IPS-18c (cell line): Measurements from ENCODE around the gene DNAJC30.

ENCODE experiments used
- H3K4me3 ChIP-seq: 2 replicates; pipeline ENCODE4 v1.7.0; 2013; ENCODE audit warnings: low read depth, mild to moderate bottlenecking, low read length, moderate library complexity; ENCODE audit not compliant: insufficient read depth
- H3K9me3 ChIP-seq: one replicate; pipeline ENCODE4 v1.6.1; 2013; ENCODE audit warnings: mild to moderate bottlenecking, low read length, moderate library complexity; ENCODE audit not compliant: control insufficient read depth, insufficient read depth

The DNAJC30 gene

DNA sequence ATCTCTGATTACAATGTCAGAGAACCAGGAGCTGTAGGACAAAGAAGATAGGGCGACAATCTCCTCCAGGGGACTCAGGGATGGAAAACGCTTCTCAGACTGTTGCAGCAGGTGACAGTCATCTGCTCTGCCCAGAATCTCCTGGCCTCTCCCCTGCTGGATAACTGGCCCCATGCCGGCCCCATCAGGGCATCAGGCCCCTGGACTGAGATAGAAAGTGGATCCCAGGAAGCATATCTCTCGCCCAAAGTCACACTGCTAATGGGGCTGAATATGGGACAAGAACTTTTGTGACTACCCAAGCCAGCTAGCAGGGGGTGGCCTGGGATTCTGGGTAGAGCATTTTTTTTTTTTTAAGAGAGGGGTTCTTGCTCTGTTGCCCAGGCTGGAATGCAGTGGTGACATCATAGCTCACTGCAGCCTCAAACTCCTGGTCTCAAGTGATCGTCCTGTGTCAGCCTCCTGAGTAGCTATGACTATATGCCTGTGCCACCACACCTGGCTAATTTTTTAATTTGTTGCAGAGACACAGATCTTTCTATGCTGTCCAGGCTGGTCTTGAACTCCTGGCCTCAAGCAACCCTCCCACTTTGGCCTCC lies 38.5 kb downstream of the DNAJC30 start:
- Histone ChIP-seq H3K9me3 (peaks cover 4% of the 10 kb centered on the region), H3K4me3 (no peak overlapping the region)

DNA sequence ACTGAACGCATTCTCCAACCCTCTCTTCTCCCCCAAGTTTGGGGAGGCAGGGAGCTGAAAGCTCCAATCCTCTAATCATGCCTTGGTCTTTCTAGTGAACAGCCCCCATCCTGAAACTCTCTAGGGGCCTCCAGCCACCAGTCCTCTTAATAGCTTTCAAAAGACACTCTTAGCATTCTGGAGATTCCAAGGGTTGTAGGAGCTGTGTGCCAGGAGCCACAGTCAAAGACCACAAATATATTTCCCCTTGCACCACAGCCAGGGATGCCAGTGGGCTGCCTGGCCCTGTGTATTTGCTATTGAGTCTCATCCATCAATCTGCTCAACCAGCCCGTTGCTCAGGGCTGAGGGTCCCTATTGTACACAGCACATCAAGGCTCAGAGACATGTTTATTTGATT lies 40.4 kb downstream of the DNAJC30 start:
- peaks cover 4% of the 10 kb centered on the region for H3K9me3 ChIP-seq
- H3K4me3 ChIP-seq = no peak overlapping the region

DNA sequence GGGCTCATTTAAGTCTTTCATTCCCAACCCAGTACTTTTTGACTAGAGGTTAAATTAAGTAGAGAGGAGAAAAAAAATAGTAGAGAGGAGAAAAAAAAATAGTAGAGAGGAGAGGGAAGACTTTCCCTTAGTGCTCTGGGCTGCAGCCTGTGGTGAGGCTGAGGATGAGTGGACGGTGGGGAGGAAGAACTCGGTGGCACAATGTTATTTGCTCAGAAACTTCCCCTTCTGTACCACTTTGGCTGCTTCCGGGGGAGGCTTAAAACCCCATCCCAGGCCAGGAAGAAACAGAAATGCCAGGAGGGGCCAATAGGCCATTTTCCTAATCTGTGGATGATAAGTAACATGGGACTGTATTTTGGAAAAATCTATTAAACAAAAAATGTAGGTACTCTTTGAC lies 44.3 kb downstream of the DNAJC30 start:
- Histone ChIP-seq H3K4me3 (no peak overlapping the region), H3K9me3 (peaks cover 4% of the 10 kb centered on the region)

- Histone ChIP-seq H3K4me3 (no peak overlapping the region), H3K9me3 (no peaks in the 10 kb centered on the region)
Measured at GRCh38 chr7:73635428-73636200, 47.6 kb downstream of the DNAJC30 start.

GRCh38 chr7:73633844-73634243 lies 49.4 kb downstream of the DNAJC30 start:
- no peaks in the 10 kb centered on the region for H3K9me3 ChIP-seq

DNA sequence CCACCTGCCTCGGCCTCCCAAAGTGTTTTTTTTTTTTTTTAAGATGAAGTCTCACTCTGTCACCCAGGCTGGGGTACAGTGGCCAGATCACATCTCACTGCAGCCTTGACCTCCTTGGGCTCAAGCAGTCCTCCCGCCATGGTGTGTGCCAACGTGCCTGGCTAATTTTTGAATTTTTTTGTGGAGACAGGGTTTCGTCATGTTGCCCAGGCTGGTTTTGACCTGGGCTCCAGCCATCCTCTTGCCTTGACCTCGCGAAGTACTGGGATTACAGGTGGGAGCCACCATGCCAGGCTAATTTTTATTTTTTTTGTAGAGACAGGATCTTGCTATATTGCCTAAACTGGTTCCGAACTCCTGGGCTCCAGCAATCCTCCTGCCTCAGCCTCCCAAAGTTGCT lies 49.9 kb downstream of the DNAJC30 start:
- no peak overlapping the region for H3K4me3 ChIP-seq
- no peaks in the 10 kb centered on the region for H3K9me3 ChIP-seq

More at GRCh38 chr7:73633844-73634243, 49.4 kb downstream of the DNAJC30 start:
- H3K4me3 ChIP-seq = no peak overlapping the region

DNA sequence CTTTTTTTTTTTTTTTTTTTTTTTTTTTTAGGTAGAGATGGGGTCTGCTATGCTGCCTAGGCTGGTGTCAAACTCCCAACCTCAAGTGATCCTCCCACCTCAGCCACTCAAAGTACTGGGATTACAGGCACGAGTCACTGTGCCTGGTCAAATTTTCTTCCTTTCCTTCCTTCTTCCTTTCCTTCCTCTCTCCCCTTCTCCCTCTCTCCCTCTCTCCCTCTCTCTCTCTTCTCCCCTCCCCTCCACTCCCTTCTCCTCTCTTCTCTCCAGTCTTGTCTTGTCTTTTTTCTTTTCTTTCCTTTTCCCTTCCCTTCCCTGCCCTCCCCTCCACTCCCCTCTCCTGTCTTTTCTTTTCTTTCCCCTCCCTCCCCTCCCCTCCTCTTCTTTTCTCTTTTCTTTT lies 51.7 kb downstream of the DNAJC30 start:
- H3K4me3 ChIP-seq = no peak overlapping the region
- H3K9me3 ChIP-seq = no peaks in the 10 kb centered on the region
